ENCODE measurements around the gene TMEM184A. TPM values are rescaled to one million over a fixed set of nuclear protein-coding genes. Genes with fewer than 3 reads are reported as not detected.

Gene TMEM184A
- total RNA-seq, 1 donor from 2014 or later: 0.23 TPM

DNA sequence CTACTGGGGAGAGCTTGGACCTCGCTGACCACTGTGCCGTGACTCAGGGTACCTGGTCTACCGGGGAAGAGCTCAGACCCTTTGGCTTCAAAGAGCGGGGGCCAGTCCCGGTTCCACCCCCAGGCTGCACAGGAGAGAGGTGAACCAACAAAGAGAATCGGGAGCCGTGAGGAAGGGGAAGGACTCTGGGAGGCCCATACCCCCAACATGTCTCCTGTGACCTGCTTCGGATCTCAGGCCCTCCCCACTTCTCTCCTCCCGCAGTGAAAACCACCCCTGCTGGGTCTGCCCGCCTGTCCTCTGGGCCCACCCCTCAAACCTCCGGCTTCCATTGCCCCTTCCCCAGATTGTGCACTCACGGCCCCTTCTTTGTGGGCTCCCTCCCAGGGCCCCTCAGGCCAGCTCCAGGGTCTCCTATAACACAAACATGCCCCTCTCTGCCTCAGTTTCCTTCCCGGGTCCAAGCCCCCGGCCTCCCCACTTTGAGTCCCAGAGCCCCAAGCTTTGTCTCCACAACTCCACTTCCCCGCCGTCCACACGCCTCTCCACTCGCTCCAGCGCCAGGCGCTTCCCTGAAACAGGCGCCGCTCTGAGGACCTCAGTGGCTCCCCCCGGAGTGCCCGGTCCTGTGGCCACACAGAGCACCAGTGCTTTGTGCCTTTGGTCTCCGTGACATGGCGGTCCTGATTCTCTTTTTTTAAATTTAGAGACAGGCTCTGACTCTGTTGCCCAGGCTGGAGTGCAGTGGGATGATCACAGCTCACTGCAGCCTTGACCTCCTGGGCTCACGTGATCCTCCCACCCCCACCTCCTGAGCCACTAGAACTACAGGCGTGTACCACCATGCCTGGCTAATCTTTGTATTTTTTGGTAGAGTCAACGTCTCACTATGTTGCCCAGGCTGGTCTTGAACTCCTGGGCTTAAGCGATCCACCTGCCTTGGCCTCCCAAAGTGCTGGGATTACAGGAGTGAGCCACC, 44.3 kb downstream of the TMEM184A start:
- DNase-seq (ENCODE audit: low spot score): no peak
- no peak overlapping the region for H3K4me3 Mint-ChIP-seq (ENCODE audit: low read depth)
- H3K27me3 Mint-ChIP-seq (ENCODE audit: low read depth): no peaks in the 10 kb centered on the region
- H3K36me3 Mint-ChIP-seq (ENCODE audit: low read depth): no peaks in the 10 kb centered on the region
- intact Hi-C loops (cut with micrococcal nuclease): no loop called here
- no peak overlapping the region for H3K27ac Mint-ChIP-seq
- peaks cover 20% of the 10 kb centered on the region for H3K4me1 Mint-ChIP-seq (ENCODE audit: low read depth)
- no peaks in the 10 kb centered on the region for H3K9me3 Mint-ChIP-seq

DNA sequence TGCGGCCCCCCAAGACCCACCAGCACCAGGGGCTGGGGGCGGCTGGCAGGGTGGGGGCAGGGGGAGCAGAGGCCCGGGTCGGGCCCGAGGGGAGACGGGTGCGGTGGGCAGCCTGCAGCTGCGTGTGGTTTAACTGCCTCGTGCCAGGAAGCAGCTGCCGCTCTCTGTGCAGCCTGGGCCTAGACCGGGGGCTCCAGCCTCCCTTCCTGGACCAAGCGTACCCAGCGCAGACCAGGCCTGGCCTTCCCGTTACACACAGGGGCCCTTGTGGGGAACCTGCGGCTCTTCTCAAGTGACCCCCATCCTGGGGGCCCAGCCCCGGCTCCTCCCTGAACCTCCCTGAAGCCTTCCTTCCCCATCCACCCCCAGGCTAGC, 45.2 kb downstream of the TMEM184A start:
- H3K27me3 Mint-ChIP-seq (ENCODE audit: low read depth): no peaks in the 10 kb centered on the region
- no peak overlapping the region for H3K4me3 Mint-ChIP-seq (ENCODE audit: low read depth)
- DNase-seq (ENCODE audit: low spot score): no peak
- no peaks in the 10 kb centered on the region for H3K9me3 Mint-ChIP-seq
- intact Hi-C loops (cut with micrococcal nuclease): no loop called here
- no peaks in the 10 kb centered on the region for H3K36me3 Mint-ChIP-seq (ENCODE audit: low read depth)
- no peak overlapping the region for H3K27ac Mint-ChIP-seq
- peaks cover 22% of the 10 kb centered on the region for H3K4me1 Mint-ChIP-seq (ENCODE audit: low read depth)

DNA sequence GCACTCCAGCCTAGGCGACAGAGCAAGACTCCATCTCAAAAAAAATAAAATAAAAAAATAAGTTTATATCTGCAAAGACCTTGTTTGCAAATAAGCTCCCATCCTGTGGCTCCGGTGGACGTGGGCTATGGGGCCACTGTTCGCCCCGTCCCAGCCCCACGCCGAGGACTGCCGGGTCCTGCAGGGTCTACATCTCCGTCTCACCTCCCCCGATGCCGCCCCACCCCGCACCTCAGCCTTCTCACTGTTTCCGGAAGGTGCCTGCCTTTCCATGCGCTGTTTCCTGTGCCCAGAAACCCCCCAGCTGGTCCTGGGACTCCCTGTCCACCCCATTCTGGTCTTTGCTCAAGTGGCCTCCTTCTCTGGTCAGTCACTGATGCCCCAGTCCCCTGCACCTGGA, 46.8 kb downstream of the TMEM184A start:
- Mint-ChIP-seq H3K4me3 (ENCODE audit: low read depth) (no peak overlapping the region), H3K4me1 (ENCODE audit: low read depth) (peaks cover 24% of the 10 kb centered on the region), H3K27ac (no peak overlapping the region), H3K9me3 (no peaks in the 10 kb centered on the region), H3K36me3 (ENCODE audit: low read depth) (no peaks in the 10 kb centered on the region), H3K27me3 (ENCODE audit: low read depth) (no peaks in the 10 kb centered on the region)
- intact Hi-C loops (cut with micrococcal nuclease): no loop called here
- DNase-seq (ENCODE audit: low spot score): no peak

DNA sequence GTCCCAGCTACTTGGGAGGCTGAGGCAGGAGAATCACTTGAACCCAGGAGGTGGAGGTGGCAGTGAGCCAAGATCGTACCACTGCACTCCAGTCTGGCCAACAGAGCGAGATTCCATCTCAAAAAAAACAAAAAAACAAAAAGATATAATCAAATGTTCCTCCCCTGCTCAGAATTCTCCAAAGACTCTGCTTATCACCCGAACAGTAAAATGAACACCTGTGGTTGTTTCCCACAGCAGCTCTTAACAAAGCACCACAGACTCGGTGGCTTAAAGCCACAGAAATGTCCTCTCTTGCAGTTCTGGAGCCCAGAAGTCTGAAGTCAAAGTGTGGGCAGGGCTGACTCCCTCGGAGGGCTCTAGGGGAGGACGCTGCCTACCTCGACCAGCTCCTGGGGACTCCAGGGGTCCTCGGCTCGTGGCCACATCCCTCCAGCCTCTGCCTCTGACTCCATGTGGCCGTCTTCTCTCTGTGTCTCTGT, 47.7 kb downstream of the TMEM184A start:
- H3K4me1 Mint-ChIP-seq (ENCODE audit: low read depth): peaks cover 25% of the 10 kb centered on the region
- no peaks in the 10 kb centered on the region for H3K27me3 Mint-ChIP-seq (ENCODE audit: low read depth)
- no peaks in the 10 kb centered on the region for H3K36me3 Mint-ChIP-seq (ENCODE audit: low read depth)
- H3K27ac Mint-ChIP-seq: peak overlapping the region; percentile 63
- no peaks in the 10 kb centered on the region for H3K9me3 Mint-ChIP-seq
- peak overlapping the region; percentile 52 for H3K4me3 Mint-ChIP-seq (ENCODE audit: low read depth)
- intact Hi-C loops (cut with micrococcal nuclease): no loop called here
- no peak for DNase-seq (ENCODE audit: low spot score)

DNA sequence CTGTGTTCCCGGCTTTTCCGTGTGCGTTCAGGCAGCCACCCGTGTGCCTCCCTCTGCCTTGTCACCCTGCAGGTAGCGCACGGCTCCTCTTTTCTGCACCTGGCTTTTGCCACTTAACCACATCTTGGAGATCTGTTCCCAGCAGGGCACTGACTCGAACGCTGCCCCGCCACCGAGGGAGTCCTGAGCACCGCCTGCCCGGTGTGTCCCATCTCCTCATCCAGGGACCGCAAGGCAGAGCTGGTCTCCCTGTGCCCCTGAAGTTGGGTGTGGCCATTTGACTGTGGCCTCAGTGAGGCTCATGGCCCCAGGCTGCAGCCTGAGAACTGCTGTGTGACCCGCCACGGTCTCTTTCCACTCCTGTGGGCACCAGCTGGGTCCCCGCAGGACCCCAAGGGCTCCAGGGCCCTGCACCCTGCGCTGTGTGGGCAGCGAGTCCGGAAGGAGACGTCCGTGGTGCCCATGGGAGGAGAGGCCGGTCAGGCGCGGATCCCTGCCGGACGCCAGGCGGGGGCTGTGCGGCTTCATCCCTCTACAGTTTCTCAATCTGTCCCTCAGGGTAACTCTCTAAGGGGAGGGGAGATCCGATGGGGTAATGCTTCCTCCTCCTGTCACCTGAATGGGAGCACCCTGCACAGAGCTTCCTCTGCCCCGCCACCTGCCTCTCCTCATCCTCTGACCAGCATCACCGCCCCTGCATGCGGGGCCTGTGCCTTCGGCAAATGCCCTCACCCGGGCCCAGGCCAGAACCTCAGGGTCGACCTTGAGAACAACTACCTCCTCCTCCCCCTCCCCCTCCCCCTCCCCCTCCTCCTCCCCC, 50.1 kb downstream of the TMEM184A start:
- H3K27ac Mint-ChIP-seq: peak overlapping the region; percentile 17
- no peak for DNase-seq (ENCODE audit: low spot score)
- peaks cover 33% of the 10 kb centered on the region for H3K4me1 Mint-ChIP-seq (ENCODE audit: low read depth)
- intact Hi-C loops (cut with micrococcal nuclease): no loop called here
- no peaks in the 10 kb centered on the region for H3K9me3 Mint-ChIP-seq
- peak overlapping the region; percentile 68 for H3K4me3 Mint-ChIP-seq (ENCODE audit: low read depth)
- peaks cover 20% of the 10 kb centered on the region for H3K36me3 Mint-ChIP-seq (ENCODE audit: low read depth)
- H3K27me3 Mint-ChIP-seq (ENCODE audit: low read depth): no peaks in the 10 kb centered on the region

DNA sequence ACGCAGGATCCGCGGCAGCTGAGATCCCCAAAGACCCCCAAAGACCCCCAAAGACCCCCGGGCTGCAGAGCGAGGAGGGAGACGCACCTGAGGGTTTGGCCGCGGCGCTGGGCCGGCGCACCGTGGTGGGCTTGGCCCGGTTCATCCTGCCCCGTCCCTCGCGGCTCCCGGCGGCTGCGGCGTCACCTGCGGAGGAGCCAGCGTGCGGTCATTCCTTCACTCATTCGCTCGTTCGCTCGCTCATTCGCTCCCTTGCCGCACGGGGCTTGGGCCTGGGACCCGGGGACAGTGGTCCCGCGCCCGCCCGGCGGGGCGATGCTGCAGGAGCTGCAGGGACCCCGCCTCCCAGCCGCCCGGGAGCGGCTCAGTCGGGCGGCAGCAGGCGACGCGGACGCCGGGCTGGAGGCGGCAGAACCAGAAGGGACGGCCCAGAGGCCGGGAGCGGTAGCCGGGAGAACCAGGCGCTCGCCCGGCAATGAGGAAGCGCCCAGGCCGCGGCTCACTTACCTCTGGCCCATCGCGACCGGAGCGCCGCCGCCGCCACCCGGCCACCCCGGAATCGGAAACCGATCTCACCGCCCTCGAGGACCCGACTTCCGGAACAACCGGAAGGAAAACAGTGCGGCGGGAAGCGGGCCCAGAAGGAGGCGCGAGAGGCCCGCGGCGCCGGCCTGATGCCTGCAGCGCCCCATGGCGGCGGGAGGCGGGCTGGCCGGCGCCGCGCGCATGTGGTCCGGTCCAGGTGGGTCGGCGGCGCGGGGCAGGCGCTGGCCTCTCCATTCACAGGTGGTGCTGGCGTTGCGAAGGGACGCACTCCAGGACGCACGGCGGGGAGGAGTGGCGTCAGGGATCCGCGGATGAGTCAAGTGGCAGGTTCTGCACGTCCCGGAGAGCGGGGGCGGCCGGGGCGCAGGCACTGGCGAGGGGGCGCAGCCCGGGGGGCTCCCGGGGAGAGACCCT, 51.9 kb downstream of the TMEM184A start, which contains the start of gene INTS1:
TSS of gene INTS1 (minus strand) at position 574 of the 960 bp plus-strand sequence. CDS start at position 145, 429 bp downstream.
- Mint-ChIP-seq H3K9me3 (no peaks in the 10 kb centered on the region), H3K27me3 (ENCODE audit: low read depth) (no peaks in the 10 kb centered on the region), H3K27ac (peak within 1 kb of the TSS; percentile 80), H3K36me3 (ENCODE audit: low read depth) (peaks cover 33% of the 10 kb centered on the region), H3K4me3 (ENCODE audit: low read depth) (peak within 1 kb of the TSS; percentile 89), H3K4me1 (ENCODE audit: low read depth) (peaks cover 37% of the 10 kb centered on the region)
- intact Hi-C loops (cut with micrococcal nuclease): loop anchor here (1.0 kb wide), 3 partner anchors 29 to 65 kb away; partner anchors contain the start of gene MICALL2
- peak; percentile 88 for DNase-seq (ENCODE audit: low spot score)

DNA sequence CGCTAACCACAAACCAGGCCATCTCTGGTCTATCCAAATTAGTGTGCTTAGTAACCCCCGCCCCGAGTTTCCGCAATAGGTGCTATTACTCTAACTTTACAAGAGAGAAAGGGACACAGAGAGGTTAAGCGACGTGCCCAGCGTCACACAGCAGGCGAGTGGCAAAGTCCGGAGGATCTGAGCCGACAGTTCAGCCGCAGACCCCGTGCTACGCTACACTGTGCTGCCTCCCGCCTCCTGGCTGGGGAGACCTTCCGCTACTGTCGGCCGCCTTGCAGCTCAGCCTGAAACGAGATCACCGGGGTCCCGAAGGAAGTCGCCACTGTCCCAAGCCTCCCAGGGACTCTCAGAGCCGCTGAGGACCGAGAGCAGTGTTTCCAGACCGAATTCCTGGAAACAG, 52.6 kb downstream of the TMEM184A start:
- Mint-ChIP-seq H3K27ac (peak overlapping the region; percentile 68), H3K27me3 (ENCODE audit: low read depth) (no peaks in the 10 kb centered on the region), H3K4me3 (ENCODE audit: low read depth) (peak overlapping the region; percentile 85), H3K9me3 (no peaks in the 10 kb centered on the region), H3K36me3 (ENCODE audit: low read depth) (peaks cover 33% of the 10 kb centered on the region), H3K4me1 (ENCODE audit: low read depth) (peaks cover 33% of the 10 kb centered on the region)
- DNase-seq (ENCODE audit: low spot score): no peak
- intact Hi-C loops (cut with micrococcal nuclease): no loop called here

DNA sequence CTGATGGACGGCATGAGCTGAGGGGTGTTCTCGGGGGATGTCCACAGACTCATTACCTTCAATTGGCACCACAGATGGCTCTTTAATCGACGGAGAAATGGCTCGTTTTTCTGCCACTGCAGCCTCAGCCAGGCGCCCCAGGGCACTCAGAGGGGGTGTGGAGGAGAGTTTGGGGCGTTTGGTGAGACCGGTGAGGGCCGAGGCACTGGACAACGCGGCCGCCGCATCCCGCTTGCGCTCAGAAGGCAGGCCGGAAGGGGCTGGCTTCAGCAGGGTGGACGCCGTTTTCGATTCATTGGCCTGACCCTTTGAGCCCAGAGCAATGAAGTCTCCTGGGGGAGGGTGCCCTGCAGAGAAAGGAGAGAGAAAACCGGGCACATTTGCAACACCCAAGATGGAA, 53.2 kb downstream of the TMEM184A start:
- Mint-ChIP-seq H3K27me3 (ENCODE audit: low read depth) (no peaks in the 10 kb centered on the region), H3K4me1 (ENCODE audit: low read depth) (peaks cover 31% of the 10 kb centered on the region), H3K4me3 (ENCODE audit: low read depth) (peak overlapping the region; percentile 85), H3K9me3 (no peaks in the 10 kb centered on the region), H3K36me3 (ENCODE audit: low read depth) (peaks cover 34% of the 10 kb centered on the region), H3K27ac (peak overlapping the region; percentile 68)
- intact Hi-C loops (cut with micrococcal nuclease): no loop called here
- DNase-seq (ENCODE audit: low spot score): no peak

DNA sequence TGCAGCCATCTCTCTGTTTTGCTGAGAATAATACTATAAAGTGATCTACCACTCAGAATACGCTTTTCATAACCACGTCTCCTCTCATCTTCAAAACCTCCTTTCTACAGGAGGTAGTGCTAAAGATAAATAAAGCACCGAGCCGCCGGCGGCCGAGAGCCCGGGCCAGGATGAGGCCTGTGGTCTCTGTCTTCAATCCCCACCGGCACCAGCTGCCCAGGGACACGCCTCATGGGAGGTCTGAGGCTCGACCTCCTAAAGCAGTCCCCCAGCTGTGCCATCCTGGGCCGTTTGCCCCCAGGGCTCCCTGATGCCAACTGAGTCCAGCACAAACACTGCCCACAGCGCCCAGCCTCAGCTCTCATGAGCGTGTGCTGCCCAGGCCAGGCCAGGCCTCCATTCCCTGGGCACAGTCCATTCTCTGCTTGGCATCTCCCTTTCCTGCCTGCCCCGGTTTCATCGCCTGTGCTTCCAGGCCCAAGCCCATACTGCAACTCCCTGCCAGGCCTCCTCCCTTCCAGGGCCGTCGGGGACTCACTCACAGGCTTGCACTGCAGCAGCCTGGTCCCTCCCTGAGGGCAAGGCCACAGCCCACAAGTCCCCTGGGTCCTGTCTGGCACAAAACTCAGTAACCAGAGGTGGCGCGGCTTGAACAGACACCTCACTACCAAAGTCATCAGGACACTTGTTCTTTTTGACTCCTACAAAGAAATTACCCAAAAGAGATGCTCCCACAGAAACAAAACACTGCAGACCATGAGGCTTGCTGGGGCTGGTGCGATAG, 54.3 kb downstream of the TMEM184A start:
- intact Hi-C loops (cut with micrococcal nuclease): no loop called here
- Mint-ChIP-seq H3K27me3 (ENCODE audit: low read depth) (no peaks in the 10 kb centered on the region), H3K36me3 (ENCODE audit: low read depth) (peaks cover 42% of the 10 kb centered on the region), H3K4me1 (ENCODE audit: low read depth) (peaks cover 23% of the 10 kb centered on the region), H3K9me3 (no peaks in the 10 kb centered on the region), H3K4me3 (ENCODE audit: low read depth) (peak overlapping the region; percentile 85), H3K27ac (no peak overlapping the region)
- no peak for DNase-seq (ENCODE audit: low spot score)

DNA sequence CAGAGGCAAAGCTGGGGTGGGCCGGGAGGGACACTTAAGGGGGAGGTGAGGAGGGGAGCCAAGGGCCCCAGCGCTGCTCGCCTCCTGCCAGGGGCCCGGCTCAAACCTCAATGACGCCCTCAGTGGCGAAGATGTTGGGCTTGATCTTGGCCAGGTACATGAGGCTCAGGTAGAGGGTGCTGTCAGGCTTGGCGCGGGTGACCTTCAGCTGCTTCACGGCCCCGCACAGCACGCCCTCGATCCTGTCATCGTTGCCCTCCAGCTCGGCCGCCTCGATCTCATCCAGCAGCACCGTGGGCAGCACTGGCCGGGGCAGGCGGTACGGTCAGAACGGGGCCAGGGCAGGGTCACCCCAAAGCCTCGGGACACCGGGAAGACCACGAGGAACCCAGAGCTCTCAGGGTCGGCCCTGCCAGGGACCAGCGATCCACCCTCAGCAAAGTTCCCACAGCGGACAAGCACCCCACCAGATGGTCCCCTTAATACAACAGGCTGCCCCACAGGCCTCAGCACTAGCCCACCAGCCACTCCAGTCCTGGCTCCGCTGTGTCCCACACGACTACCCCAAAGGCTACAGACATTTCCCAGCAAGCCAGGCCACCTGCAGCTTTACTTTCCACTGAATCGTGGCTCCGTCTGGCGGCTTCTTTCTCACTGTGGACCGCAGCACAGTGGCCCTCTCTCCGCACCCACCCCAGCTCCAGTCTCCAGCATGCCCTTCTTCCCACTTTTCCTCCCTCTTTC, 55.8 kb downstream of the TMEM184A start:
- DNase-seq (ENCODE audit: low spot score): no peak
- H3K4me1 Mint-ChIP-seq (ENCODE audit: low read depth): peaks cover 19% of the 10 kb centered on the region
- no peak overlapping the region for H3K4me3 Mint-ChIP-seq (ENCODE audit: low read depth)
- H3K27ac Mint-ChIP-seq: no peak overlapping the region
- H3K27me3 Mint-ChIP-seq (ENCODE audit: low read depth): no peaks in the 10 kb centered on the region
- intact Hi-C loops (cut with micrococcal nuclease): no loop called here
- H3K36me3 Mint-ChIP-seq (ENCODE audit: low read depth): peaks cover 42% of the 10 kb centered on the region
- H3K9me3 Mint-ChIP-seq: no peaks in the 10 kb centered on the region
